LNCaP clone FGC (cell line): ENCODE data around the gene ARSG.
A peak's percentile ranks its signal among the peaks of the same experiment; 100 is the strongest.

Source experiments
- DNase-seq: peaks from one replicate; pipeline ENCODE4 v3.0.0-alpha.2; 2011; ENCODE audit warnings: low read depth
- H3K4me3 ChIP-seq: 2 replicates; pipeline ENCODE4 v1.5.1; 2011; ENCODE audit warnings: mild to moderate bottlenecking, low read depth, low read length, control low read depth
- CTCF ChIP-seq: IDR thresholded peaks from 2 replicates; pipeline ENCODE4 v1.5.1; 2012; ENCODE audit warnings: mild to moderate bottlenecking; ENCODE audit not compliant: control insufficient read depth, insufficient read depth; ENCODE audit errors: extremely low read depth

Gene ARSG

GRCh38 chr17:68396226-68397107 is 105.2 kb downstream of the ARSG start:
- no peak overlapping the region for H3K4me3 ChIP-seq
- no peak for DNase-seq
- TF ChIP-seq CTCF = no peak

- H3K4me3 ChIP-seq = no peak overlapping the region
- no peak for DNase-seq
- TF ChIP-seq CTCF = no peak
These were observed 105.8 kb downstream of the ARSG start for GRCh38 chr17:68397108-68397536.

GRCh38 chr17:68398691-68399637 is 107.7 kb downstream of the ARSG start:
- peak; percentile 39 for DNase-seq
- no peak overlapping the region for H3K4me3 ChIP-seq
- peak; percentile 83 for TF ChIP-seq CTCF

GRCh38 chr17:68399638-68400403 is 108.5 kb downstream of the ARSG start:
- no peak for TF ChIP-seq CTCF
- H3K4me3 ChIP-seq = no peak overlapping the region
- no peak for DNase-seq

GRCh38 chr17:68400404-68400735 is 109.1 kb downstream of the ARSG start:
- no peak for DNase-seq
- H3K4me3 ChIP-seq = no peak overlapping the region
- no peak for TF ChIP-seq CTCF

- no peak for DNase-seq
- no peak for TF ChIP-seq CTCF
These were observed 110.0 kb downstream of the ARSG start for GRCh38 chr17:68401288-68401687.

More at GRCh38 chr17:68401288-68401687, 110.0 kb downstream of the ARSG start:
- H3K4me3 ChIP-seq = no peak overlapping the region
